HepG2 (cell line): ENCODE results near the gene MC5R.

ENCODE experiments used
- AHDC1 ChIP-seq: sonication (generic); formaldehyde crosslinking; IDR thresholded peaks from 2 replicates; pipeline ENCODE4 v1.5.1; 2020; ENCODE audit warnings: mild to moderate bottlenecking, missing genetic modification reagents, borderline replicate concordance
- EZH2 ChIP-seq: conservative IDR thresholded peaks from 2 replicates; pipeline ENCODE4 v1.6.1; 2012; ENCODE audit warnings: mild to moderate bottlenecking, low read depth, low read length, moderate library complexity
- TAF15 ChIP-seq: fragments of 200-400 bp; formaldehyde crosslinking; IDR thresholded peaks from one replicate; pipeline ENCODE4 v1.6.1; 2018; ENCODE audit warnings: mild to moderate bottlenecking, low read depth, low read length; ENCODE audit not compliant: poor library complexity, severe bottlenecking
- ZNF468 ChIP-seq: sonication (generic); formaldehyde crosslinking; IDR thresholded peaks from 2 replicates; pipeline ENCODE4 v1.8.0; 2022; ENCODE audit warnings: mild to moderate bottlenecking, moderate library complexity, missing genetic modification reagents

GRCh38 chr18:13835202-13835601 is 11.3 kb downstream of the MC5R start:
- TF ChIP-seq ZNF468 (CRISPR knock-in tag), result no peak
- no peak for TF ChIP-seq AHDC1 (CRISPR knock-in tag)
- TF ChIP-seq EZH2, result no peak
- no peak for TF ChIP-seq TAF15
